Right renal cortex interstitium (tissue), 3 donors: Measurements from ENCODE around the gene HIGD1B. TPM values are rescaled to one million over a fixed set of nuclear protein-coding genes. Genes with fewer than 3 reads are reported as not detected.
A peak's percentile ranks its signal among the peaks of the same experiment; 100 is the strongest.

Experiments used
- DNase-seq, 3 donors: peaks; one replicate each; pipeline ENCODE4 v3.0.0-alpha.2; 2013; ENCODE audit warnings: low read depth in 3 of 3, low spot score in 2 of 3
- polyA plus RNA-seq, 3 donors: library from polyadenylated mRNA; unstranded; fragments of 120-200 nt; gene quantifications; one replicate each; pipeline ENCODE4 v1.2.1, GENCODE V29; 2013; ENCODE audit not compliant: insufficient read length in 3 of 3

The HIGD1B gene
- polyA plus RNA-seq, 3 donors = 1.9 to 2.0 (median 2.0) TPM

GRCh38 chr17:44875761-44876160 lies 28.1 kb downstream of the HIGD1B start:
- DNase-seq = no peak

DNA sequence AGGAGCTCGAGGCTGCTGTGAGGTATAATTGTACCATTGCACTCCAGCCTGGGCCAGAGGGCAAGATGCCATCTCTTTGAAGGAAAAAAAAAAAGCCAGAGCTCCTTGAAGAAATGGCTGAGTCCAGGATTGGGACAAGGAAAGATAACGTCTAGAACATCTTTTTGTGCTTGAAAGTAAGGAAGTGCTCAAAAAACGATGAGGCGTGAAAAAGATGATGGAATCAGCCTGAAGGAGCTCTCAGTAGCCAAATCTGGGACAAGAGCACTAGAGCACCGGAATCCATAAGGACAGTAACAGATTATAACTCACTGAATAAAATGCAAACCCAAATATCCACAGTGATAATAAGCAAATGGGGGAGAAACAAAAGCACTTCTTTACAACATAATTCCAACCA lies 29.4 kb downstream of the HIGD1B start:
- DNase-seq = no peak

- DNase-seq = no peak
Measured at GRCh38 chr17:44878627-44879221, 31.0 kb downstream of the HIGD1B start.

DNA sequence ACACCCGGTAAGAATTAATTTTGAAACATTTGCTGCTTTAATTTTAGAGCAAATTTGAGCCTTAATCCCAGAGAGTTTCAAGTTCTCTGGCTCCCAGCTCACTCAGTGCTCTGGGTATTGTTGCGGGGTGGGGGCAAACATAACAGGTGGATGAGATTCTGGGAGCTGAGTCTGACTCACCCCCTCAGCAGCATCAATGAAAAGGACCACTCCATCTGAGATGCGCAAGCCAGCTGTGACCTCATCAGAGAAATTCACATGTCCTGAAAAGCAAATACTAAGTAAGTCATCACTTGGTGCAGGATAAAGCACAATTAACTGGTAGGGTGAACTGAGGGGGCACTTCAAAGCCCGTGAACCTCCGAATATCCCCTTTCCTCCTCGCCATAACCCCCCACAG lies 31.7 kb downstream of the HIGD1B start:
- DNase-seq = no peak

DNA sequence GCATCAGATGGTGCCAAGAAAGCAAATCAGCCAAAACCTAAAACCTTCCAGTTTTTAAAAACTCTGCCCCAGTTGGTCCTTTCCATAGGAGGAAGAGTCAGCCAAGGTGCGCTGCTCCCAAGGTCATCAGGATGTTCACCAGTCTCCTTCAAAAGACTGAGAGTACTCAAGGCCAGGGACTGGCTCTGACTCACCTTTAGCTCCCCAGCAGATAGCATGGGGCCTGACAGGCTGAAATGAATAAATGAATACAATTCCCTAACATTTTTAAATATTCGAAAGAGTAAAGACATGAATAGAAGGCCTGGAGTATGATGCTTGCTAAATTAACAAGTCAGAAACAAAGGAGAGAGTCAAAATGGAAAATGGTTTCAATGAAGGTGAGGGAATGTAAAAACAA lies 32.4 kb downstream of the HIGD1B start:
- DNase-seq = no peak

DNA sequence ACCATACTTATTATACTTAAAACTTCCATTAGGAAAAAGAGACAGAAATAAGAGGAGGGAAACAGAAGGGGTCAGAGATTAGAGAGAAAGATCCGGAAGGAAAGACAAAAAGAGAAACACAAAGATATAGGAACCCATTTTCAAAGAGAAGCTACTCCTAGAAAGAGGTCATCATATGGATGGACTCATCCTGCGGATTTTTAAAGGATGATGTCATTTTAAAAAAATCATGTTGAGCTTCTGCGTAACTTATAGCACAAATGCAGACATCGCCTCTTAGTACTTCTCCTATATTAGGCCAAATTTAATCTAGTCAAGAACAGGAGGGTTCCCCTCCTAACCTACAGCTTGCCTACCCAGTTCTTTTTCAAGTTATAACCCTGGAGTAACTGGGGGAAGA lies 33.5 kb downstream of the HIGD1B start:
- no peak for DNase-seq

DNA sequence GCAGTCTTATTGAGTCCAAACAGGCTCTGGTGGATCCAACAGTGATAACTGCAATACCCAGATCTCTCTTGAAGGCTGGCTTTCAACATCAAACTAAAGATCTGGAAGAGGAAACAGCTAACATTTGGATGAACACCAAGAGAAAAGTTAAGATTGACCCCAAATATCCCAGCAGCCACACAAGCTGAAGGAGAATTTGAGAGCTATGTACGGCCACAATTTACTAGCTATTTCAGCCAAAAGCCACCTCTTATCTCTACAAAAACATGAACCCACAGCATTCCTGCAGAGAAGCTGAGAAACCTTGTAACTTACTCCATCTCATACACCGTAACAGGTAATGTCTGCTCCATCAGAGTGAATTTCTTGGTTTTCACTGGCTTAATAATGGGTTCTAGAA lies 37.3 kb downstream of the HIGD1B start:
- no peak for DNase-seq

- no peak for DNase-seq
Measured at GRCh38 chr17:44887016-44887415, 39.3 kb downstream of the HIGD1B start.

DNA sequence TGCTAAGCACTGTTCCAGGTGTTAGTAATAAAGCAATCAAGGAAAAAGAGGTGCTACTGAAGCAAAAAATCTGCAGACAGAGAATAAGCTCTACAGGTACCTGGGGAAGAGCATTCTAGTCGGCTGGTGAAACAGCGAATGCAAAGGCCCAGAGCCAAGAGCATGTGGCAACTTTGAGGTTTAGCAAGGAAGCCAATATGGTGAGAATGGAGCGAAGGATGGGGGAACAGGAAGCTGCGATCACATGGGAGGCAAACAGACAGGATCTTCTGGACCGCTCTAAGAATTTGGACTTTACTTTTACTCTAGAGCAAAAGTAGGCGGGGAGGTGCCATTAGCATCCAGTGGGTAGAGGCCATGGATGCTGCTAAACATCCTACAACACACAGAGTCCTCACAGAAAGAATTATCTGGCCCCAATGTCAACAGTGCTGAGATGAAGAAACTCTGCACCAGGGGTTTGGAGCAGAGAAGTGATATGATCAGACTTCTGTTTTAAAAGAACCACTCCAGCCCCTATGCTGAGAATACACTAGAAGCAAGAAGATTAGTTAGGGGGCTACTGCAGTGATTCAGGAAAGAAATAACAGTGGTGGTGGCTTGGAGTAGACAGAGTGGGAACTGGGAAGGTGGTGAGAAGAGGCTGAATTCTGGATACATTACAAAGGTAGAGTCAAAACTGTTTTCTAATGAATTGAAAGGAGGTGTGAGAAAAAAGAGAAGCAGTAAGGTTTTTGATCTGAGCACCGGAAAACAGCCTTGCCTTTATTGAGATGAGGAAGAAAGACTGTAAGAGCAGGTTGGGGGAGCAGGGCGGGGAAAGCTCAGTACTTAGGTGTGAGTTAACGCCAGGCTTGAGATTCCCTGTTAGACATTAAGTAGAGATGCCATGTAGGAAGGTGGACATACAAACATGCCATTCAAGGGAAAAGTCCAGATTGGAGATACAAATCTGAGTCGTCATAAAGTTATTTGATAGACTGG lies 40.6 kb downstream of the HIGD1B start:
- DNase-seq = no peak

- DNase-seq = no peak
Measured at GRCh38 chr17:44889003-44889402, 41.3 kb downstream of the HIGD1B start.

- DNase-seq = no peak
Measured at GRCh38 chr17:44892250-44892649, 44.6 kb downstream of the HIGD1B start.

DNA sequence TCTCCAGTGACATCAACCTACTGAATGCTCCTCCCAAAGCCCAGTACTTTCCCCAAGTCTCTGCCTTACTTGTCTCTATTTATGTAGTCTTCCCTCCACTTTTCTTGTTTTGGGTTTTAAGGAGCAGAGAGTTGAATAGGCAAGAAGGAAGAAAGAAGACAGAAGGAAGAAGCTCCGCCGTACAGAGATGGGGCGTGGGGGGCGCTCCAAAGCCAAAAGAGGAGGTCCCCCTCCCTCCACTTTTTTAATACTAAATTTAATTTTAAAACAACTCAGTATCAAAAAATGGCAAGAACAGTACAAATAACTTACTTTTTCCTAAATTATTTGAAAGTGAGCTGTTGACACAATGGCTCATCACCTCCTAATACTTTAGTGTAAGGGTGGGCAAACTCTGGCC lies 47.0 kb downstream of the HIGD1B start:
- DNase-seq = no peak

- DNase-seq = no peak
Measured at GRCh38 chr17:44898768-44899073, 51.0 kb downstream of the HIGD1B start.

- DNase-seq = peak; percentile 84 to 93 (median 87)
Measured at GRCh38 chr17:44899074-44899782, 51.5 kb downstream of the HIGD1B start, which contains the start of gene EFTUD2. Gene EFTUD2 (minus strand): TSS chr17:44899445. CDS start chr17:44894521, 4,924 bp downstream.

Other genes starting within 250 kb of the HIGD1B start
- 1 to 10 TPM; 2.0 to 2.6 (median 2.1) TPM for gene MEIOC, start 191.4 kb upstream of the HIGD1B start, polyA plus RNA-seq
- gene CCDC43, start 158.1 kb upstream of the HIGD1B start, polyA plus RNA-seq = 10 to 100 TPM; 35.6 to 38.5 (median 37.4) TPM
- 1 to 10 TPM; 8.3 to 9.3 (median 8.9) TPM for gene DBF4B, start 139.2 kb upstream of the HIGD1B start, polyA plus RNA-seq
- gene ADAM11, start 88.9 kb upstream of the HIGD1B start, polyA plus RNA-seq = 1 to 10 TPM; 1.6 to 2.0 (median 1.7) TPM
- 10 to 100 TPM; 23.0 to 23.8 (median 23.4) TPM for gene GJC1, start 17.6 kb upstream of the HIGD1B start, polyA plus RNA-seq
- 100 to 1,000 TPM; 124 to 134 (median 133) TPM for gene EFTUD2, start 51.6 kb downstream of the HIGD1B start, polyA plus RNA-seq
- 1 to 10 TPM in 1 of 3 donors, under 1 TPM in 2; 0.67 to 1.1 (median 0.89) TPM for gene GFAP, start 67.6 kb downstream of the HIGD1B start, polyA plus RNA-seq
- gene KIF18B, start 99.9 kb downstream of the HIGD1B start, polyA plus RNA-seq = 1 to 10 TPM; 9.0 to 9.7 (median 9.1) TPM
- gene C1QL1, start 120.4 kb downstream of the HIGD1B start, polyA plus RNA-seq = 1 to 10 TPM; 1.3 to 2.4 (median 1.7) TPM
- 10 to 100 TPM; 41.7 to 52.5 (median 45.7) TPM for gene DCAKD, start 203.7 kb downstream of the HIGD1B start, polyA plus RNA-seq
- gene NMT1, start 213.4 kb downstream of the HIGD1B start, polyA plus RNA-seq = 10 to 100 TPM; 70.6 to 73.6 (median 71.0) TPM